ENCODE measurements around the gene KRT74.

KRT74 gene

DNA sequence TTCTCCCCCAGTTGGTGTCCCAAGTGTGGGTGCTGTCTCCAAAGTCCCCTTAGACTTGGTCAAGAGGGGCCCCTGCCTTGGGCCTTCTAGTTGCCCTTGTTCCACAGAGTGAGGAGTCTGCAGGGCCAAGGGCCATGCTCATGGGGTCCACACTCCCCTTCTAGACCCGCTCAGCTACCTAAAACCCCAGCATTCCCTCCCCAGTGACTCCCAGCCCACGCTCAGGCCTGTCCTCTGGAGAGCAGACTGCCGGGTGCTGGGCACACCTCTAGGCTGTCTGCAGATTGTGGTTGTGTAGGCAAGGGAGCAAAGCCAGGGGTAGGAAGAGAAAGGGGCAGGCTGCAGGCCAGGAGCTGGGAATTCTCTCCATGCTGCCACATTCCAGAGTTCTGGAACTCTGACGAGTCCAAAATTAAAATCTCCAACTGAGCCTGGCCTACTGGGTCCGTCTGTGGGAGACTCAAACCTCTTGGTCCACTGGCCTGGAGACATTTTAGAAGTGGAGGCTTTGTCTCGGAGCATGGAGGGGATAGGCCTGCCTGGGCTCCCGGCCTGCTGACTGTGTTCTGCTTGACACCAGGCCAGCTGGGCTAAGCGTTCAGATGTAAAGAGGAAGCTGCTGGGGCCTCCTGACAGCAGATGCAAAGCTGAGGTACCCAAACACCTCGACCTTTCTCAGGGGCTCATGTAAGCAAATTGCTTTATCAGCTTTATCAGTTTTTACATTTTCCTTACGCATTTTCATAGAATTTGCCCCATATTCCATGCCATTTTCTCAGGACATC is 39.8 kb downstream of the KRT74 start:
- DNase-seq, result no peak

DNA sequence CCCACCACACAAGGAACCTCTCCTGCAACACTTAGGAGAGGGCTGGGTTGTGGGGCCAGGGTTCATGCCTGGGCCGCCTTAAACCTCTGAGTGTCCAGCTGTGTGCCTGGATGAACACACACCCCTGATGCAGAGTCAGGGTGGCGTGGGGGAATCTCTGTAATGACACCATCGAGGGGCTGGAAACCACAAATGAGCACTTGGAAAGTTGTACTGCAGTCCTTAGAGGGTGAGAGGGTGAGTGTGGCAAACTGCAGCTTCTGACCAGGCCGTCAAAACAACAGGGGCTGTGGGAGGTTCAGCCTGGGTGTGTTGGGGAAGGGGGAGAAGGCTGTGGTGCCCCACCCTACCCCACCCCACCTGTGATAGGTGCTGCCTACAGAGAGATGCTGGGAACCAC is 41.0 kb downstream of the KRT74 start:
- no peak for DNase-seq

DNA sequence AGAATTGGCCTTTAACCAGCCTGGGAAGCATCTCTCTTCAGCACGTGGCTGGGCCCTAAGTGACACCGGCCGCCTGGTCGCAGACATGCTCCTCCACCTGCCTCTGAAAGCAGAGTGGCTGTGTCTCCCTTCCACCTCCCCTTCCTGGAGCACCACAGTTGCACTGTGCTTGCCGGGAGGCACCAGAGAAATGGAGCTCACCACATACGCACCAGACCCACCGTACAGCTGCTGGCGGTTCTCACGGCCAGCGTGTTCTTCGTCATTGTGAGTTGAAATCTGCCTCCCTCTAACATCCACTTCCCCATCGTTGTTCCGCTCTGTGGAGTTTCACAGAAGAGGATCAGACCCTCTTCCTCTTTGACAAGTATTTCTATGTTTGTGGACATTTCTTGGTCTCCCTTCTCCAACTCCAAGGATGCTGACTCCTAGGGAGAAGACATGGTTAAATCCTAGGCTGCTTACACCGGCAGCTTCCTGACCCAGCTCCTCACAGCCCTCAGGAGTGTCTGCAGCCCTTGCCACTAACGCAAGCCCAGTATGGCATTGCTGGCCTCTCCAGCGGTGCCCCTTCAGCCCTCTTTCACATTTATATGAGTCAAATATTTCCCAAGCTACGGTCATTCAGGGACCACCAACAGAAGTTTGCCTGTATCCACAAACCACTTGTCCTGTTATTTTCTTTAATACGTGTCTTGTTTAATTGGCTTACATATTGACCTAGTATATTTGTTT is 41.9 kb downstream of the KRT74 start:
- DNase-seq, result no peak

DNA sequence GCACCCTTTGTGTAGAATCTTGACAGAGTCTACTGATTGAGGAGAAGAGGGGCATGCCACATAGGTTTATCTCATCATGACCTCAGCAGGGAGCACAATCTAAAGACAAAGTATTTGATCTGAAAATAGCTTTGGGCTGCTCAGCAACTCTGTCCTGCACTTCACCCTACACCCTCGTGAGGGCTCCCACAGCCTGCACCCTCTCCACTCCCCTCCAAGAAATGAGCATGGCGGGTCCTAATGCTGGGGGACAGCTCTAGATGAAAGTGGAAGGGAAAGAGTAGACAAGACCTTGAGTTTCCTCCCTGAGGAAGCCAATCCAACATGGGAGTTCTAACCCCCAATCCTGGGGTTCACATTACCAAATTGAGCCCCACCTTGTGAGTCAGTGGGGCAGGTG is 42.7 kb downstream of the KRT74 start:
- no peak for DNase-seq

DNA sequence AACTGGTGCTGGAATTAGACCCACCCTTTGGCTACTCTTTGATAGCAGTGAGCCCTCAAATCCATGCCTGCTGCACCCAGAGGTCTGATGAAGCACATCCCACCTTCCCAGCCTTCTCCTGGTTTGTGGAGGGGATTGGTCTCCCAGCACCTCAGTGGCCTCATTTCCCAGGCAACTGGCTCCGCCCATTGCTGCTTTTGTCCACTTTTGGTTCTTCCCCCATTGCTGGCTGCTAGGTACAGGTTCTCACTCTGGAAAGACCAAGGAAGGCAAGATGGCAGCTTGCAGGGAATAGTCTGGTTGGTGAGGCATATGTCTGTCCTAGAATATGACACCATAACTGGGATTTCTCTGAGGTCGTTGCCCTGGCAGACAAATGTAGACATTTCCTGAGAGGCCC is 43.3 kb downstream of the KRT74 start:
- DNase-seq, result no peak

DNA sequence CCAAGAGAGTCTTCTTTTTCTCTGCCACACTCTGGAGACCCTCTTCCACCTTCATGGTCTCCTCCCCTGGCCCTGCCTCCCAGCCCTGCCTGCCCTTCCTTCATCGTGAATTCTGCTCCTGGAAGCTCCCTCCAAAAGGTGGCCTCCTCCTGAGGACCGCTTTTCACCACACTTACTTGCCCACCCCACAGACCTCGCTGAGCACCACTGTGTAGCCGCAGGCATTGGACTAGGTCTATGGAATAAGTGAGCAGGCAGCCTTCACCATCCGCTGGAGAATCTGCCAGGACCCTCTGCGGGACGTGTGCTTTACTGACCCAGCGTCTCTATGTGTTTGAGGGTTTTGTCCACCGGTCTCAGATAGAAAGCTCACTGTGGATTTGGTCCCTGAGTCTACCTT is 43.8 kb downstream of the KRT74 start:
- no peak for DNase-seq

DNA sequence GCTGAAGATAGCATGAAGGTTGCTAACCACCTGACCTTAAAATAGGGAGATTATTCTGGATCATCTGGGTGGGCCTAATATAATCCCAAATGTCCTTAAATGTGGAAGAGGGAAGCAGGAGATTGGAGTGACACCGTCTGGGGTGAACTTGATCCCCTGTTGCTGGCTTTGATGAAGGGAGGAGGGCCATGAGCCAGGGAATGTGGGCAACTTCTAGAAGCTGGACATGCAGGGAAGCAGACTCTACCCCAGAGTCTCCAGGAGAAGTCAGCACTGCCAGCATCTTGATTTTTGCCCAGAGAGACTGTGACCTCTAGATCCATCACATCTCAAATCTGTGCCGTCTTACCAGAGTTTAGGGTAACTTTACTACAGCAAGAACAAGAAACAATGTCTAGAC is 44.2 kb downstream of the KRT74 start:
- no peak for DNase-seq

DNA sequence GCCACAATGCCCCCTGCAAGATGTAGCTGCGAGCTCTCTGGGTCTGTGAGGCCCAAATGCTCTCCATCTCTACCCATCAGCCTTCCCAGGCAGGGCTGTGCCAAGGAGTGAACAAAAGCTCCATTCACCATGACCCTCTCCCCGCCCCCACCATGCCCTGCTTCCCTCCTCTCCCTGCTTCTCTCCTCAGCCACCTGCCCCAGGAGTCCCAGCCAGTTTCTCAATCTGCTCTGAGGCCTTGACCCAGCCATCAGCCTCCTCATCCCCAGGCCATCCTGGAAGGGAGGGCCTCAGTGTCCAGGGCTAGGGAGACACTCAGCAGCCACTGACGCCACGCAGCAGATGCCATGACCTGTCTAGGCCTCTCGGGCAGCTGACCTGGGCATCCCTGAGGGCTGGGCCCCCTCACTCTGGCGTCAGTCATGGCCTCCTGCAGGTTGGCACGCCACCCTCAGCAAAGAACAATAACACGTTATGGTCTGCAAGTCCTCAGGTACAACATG is 45.0 kb downstream of the KRT74 start:
- no peak for DNase-seq

DNA sequence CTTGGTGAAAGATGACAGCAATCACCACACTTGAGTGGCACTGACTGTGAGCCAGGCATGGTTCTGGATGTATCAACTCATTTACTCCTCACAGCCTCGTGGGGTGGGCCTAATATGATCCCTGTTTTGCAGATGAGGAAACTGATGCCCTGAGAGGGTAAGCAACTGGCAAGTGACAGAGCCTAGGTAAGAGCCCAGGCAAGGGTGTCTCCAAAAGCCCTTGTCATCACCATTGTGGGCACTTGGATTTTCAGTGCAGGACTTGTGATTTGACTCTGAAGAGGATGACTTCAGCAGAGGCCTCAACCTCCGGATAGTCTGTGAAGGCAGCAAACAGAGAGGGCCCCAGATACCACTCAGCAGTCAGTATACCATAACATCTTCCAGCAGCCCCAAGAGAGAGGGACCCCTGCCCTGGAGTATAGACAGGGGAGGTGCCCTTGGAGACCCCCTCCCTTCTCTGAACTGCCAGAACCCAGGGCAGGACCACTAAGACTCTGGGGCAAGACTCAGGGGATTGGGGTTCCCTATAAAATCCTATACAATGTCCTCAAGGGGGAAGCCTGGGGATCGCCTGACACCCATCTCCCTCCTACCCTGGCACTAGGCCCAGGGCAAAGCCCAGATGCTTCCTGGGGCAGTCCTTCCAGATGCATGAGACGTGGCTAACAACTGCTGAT is 46.4 kb downstream of the KRT74 start:
- no peak for DNase-seq

DNA sequence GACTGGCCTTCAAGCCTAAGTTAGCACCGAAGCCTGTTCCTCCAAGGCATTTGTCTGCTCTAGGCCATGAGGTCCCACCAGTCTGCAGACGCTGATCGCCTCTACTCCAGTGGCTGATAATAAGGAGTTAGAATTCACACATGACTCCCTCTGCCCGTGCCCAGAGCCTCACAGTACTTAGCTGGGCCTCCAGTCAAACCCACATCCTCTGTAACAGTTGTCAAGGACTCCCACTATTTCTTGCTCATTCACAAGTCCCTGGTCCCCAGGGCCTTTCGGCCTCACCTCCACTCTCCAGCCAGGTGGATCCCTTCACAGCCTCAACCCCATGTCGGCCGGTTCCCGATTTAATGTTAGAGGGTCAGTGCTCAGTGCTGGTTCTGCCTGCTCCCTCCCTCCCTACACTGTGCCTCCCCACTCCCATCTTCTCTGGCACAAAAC is 47.1 kb downstream of the KRT74 start:
- no peak for DNase-seq

DNA sequence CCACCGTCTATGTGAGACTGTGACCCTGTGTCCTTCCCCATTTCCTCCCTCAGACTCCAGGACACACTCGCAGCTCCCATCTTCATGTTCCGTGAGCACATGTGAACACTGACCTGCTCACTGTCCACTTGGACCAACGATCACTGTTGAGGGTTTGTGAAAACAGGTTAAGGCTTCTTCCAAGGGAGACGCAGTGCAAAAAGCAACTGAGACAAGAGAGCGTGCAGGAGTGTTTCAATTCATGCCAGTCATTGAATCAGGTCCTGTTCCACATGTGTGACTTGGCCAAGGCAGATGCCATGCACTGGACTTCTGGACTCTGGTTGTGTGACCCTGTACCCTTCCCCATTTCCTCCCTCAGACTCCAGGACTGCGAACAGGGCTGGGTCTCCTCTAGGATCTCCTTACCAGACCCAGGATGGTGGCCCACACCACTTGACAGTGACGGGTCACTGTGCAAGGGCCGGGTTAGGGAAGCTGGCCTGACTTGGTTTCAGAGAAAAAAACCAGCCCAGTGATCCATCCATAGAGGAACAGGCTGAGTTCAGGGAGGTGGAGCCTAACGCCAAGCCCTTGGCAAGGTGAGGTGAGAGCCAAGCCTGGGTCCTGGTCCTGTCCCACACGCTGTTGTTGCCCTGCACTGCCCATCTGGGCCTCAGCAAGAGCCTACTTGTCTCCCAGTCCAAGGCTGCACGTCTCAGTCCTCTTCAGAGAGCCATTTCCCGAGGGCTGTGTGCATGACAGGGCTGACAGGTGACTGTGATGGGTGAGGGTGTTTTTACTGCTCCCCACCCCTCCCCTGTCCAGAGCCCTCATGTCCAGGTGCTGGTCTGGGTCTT is 47.8 kb downstream of the KRT74 start:
- no peak for DNase-seq

DNA sequence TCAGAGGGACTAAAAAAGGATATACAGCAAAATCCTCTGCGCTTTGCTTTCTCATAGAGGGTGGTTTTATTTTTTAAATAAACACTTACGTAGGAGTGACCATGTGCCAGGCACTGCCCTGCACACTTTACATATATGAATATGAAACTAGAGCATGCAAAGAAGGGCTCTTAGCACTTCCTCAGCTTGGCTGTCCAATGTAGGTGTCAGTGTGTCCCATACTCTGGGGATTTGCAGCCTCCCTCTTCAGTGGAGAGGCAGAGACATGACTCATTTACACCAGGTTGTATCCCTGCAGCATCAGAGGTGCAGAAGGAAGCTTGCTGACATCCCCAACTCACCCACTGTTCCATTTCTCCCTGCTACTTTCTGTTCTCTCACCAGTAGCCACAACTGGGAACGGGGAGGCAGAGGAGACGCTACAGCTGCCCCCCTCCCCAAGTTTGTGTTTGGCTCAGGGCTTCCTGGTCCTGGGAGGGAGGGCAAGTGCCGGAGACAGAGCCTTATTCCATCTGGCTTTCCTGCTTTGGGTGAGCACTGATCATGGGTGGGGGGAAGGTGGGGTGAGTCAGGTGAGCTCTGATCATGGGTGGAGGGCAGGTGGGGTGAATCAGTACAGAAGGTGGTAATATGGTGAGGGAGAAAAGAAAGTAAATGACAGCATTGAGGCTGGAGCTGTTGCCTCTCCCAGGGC is 48.6 kb downstream of the KRT74 start:
- no peak for DNase-seq

DNA sequence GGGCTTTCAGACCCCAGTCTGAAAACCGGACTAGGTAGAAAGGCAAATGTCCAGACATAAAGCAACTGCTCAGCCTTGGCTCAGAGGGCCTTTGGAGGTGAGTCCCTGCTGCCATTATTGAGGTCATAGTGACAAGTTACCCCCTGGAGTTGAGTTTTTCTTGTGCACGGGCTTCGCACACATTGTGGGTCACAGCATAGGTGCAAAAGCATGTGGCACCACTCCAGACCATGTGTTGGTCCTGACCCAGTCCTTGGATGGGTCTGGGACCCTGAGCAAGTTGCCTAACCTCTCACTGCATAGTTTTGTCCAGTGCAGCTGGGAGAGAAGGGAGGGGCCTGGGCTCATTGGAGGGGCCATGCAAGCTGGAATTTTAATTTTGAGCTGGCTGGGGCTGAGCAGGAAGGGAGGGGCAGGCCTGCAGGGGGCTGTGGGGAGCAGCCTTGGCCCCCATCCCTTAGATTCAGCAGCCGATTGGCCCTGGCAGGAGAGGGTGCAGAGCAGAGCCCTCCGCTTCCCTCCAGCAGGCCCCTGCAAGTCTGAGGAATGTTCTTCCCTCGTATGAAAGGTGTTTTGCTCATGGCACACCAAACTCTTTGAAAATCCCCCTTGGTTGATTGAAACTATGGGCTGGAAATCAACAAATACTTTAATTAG is 49.3 kb downstream of the KRT74 start:
- no peak for DNase-seq

DNA sequence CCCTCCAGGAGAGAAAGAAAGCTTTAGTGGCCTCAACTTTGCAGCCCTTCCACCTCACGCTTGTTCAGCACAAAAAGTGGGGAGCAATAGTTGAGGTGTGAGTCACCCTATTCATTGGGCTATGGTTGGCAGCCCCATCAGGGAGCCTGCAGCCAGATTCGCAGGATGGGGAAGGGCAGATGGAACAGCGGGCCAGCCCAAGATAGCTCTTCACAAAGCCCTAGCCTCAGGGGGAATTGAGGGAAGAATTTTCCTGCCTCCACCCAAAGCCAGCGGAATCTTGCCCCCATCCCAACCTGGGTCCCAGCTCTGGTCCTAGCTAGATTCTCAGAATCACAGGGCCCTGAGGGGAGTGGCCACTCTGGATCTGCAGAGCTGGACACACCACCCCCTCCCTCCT is 49.8 kb downstream of the KRT74 start:
- DNase-seq, result no peak

DNA sequence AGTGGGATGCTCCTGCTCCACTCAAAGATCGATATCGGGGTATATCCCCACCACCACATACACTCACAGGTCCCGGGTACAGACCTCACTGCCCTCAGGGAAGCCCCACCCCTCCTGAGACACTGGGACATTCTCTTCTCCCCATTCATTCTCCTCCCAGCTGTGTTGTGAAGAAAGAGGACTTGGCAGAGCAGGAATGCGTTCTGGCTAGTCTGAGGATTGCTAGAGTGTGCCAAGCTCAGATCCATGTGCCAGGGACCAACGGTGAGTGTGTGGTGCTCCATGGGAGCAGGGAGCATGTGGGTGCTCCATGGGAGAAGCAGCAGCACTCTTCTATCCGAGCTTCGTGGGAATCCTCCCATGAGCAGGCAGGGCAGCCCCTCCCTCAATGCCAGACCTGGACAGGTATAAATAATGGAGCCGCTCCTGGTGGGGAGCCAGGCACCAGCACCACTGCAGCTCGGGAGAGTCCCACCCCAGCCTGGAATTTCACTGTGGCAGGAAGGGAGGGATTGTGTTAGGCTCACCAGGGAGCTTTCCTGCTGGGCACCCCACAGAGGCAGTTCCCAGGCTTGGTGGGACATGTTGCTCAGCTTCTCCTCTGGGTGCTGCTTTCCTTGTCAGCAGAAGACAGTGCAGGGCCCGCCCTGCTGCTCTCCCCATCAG is 51.2 kb downstream of the KRT74 start:
- DNase-seq, result no peak

DNA sequence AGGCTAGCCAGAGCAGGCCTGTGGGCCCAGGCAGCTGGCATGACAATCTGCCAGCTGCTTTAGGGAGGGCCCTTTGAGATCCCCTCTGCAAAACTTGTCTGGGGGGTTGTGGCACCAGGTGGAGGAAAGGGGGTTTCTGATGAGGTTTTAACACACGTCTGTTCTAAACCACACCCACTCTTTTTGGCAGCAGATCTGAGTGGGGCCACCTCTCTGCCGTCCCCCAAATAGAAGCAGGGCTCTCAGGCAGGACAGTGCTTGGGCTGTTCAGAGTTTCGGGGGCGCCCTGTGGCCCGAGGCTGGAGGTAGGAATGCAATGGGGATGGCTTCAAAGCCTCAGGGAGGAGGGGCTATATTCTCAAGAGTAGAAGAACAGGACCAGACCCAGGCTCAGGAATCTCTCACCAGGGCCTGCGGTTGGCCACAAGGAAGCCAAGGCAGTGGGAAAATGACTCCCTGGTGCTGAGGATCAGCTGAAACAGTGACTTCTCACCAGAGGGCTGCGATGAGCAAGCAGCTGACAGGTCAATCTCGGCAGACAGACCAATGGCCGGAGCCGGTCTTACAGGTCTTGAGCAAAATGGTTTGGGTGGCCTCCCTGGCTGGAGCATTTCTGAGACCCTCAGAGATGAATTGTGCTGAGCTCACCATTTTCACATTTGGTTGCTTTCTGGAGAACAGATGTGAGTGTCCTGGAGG is 51.9 kb downstream of the KRT74 start:
- DNase-seq, result no peak

DNA sequence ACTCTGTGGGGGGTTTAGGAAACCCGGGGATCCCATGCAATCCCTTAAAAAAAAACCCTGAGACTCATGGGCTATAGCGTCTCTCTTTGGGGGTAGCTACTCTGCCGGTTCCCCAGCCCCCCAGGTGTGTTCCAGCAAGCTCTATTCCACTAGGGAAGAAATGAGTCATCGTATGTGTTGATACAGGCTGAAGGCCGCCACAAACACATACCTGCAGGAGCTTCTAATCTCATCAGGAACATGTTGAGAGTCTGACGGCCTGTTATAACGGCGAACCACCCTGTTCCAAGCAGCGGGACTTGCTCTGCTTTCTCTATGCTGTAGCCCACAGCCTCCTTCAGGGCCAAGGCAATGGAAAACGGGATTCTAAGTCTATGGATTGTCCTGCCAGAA is 52.5 kb downstream of the KRT74 start:
- no peak for DNase-seq

DNA sequence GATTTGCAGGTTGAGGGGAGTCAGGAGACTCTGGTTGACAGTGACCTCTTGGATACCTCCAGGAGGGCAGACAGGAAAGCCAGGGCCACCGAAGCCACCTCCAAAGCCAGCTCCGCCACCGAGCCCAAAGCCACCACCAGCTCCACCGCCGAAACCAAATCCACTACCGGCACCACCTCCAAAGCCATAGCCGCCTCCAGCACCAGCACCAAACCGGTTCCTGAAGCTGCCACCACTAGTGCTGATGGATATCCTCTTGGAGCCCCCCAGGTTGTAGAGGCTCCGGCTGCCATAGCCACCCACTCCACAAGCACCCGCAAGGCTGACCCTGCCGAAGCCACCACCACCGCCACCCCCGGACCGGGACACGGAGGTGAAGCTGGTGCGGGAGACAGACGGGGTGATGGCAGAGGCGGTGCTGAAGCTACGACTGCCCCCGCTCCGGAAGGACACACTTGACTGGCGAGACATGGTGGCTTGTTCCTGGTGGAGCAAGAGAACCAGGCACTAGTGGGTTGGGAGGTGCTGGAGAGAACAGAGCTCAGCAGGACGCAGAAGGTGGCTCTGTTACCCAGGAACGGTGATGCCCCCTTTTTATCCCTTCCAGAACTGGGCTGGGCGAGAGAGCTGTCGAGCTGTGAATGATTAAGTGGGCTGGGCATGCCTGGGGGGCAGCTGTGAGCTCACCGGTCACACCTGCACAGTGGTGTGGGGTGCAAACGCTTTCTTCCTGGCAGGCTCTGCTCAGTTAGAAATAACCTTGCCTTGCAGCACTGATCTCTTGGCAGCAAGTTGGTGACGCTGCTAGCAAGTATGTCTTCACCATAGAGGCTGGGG is 53.6 kb downstream of the KRT74 start, which contains the start of gene KRT5:
KRT5 (minus strand) TSS at position 569 of the 837 bp plus-strand sequence; CDS start at position 471, 98 bp downstream.
- DNase-seq, result no peak

DNA sequence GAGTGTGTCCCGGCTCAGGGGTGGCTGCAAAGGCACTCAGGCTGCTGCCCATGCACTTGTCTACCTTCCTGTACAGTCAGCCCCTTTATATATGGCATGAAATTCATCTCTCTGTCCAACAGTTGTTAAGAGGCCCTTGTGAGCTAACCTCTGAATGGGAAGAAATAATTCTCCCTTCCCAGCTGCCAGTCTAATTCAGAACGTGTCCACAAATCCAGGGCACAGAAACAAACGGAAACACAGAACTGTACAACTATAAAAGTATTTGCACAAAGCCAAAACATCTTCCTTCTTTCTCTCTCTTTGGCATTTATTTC is 54.3 kb downstream of the KRT74 start:
- no peak for DNase-seq

All from NCI-H187 (cell line).